HCT116 (cell line): ENCODE results near the gene ACTRT2.

Experiments used
- CTCF ChIP-seq, 3 experiments: fragments of 200-600 bp in 1 of 3; sonication (generic) in 1 of 3; IDR thresholded peaks in 2 of 3; conservative IDR thresholded peaks in 1 of 3; 2 replicates each; pipeline ENCODE4 v1.5.1; 2012 to 2017; ENCODE audit warnings: low read depth in 2 of 3, low read length in 2 of 3, antibody characterized with exemption in 1 of 3, borderline replicate concordance in 1 of 3, control low read depth in 1 of 3, mild to moderate bottlenecking in 1 of 3, mixed read lengths in 1 of 3, mixed run types in 1 of 3, moderate library complexity in 1 of 3; ENCODE audit not compliant: insufficient read depth in 1 of 3
- TF ChIP-seq, protein P1 (sequence below): IDR thresholded peaks from 2 replicates; pipeline ENCODE4 v1.6.1; 2012

DNA sequence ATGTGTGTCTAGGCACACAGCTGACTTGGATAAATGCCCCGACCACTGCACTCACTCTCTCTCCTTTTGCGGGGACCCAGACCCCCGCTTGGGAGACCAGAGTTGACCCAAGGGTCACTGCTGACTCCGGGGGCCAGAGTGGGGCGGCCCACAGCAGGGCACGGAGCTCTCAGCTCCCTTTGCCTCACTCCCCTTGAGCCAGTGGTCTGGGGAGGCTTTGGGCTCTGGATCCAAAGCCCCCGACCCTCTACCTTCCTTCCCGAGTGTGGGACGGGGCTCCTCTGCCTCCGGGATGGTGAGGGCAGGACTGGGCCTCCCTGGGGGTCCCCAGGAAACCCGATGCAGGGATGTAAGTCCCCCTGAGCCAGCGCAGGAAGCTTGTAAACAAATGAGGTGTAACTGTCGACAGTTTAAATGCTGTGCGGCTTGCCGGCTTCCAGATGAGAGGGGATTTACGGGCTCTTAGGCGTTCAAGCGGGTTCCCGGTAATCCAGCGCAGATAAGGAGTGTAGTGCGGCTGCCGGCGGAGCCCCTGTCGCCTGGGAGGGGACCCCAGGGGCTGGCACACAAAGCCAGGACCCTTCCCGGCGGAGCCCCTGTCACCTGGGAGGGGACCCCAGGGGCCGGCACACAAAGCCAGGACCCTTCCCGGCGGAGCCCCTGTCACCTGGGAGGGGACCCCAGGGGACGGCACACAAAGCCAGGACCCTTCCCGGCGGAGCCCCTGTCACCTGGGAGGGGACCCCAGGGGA, 7.4 kb downstream of the ACTRT2 start:
- TF ChIP-seq CTCF (IDR thresholded peaks at IDR 0.05 in 2 of 3, conservative IDR thresholded peaks at IDR 0.05 in 1 of 3; ENCODE audit: borderline replicate concordance in 1 of 3, insufficient read depth in 1 of 3, low read depth in 2 of 3, low read length in 2 of 3), result no peak
- TF ChIP-seq, protein P1, sequence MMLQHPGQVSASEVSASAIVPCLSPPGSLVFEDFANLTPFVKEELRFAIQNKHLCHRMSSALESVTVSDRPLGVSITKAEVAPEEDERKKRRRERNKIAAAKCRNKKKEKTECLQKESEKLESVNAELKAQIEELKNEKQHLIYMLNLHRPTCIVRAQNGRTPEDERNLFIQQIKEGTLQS, result no peak
